Measurements from ENCODE around the gene ADAMTSL5.
"Not testable (repeated sequence)": the region's sequence is repeated elsewhere in the genome, so short reads cannot be mapped to it uniquely, and the experiment has no call there.

ADAMTSL5 gene

GRCh38 chr19:1478934-1479707 lies 33.7 kb downstream of the ADAMTSL5 start, which contains the start of gene C19orf25:
TSS of gene C19orf25 (minus strand) at chr19:1479215. CDS start at chr19:1478903, 312 bp downstream.
- DNase-seq (ENCODE audit: low spot score) = peak; percentile 94

- DNase-seq (ENCODE audit: low spot score) = not testable (repeated sequence)
Measured at GRCh38 chr19:1477056-1477455, 35.8 kb downstream of the ADAMTSL5 start.

- DNase-seq (ENCODE audit: low spot score) = no peak
Measured at GRCh38 chr19:1475751-1476437, 36.9 kb downstream of the ADAMTSL5 start.

GRCh38 chr19:1474765-1475351 lies 38.0 kb downstream of the ADAMTSL5 start:
- DNase-seq (ENCODE audit: low spot score) = no peak

GRCh38 chr19:1474011-1474764 lies 38.6 kb downstream of the ADAMTSL5 start:
- DNase-seq (ENCODE audit: low spot score) = no peak

GRCh38 chr19:1473085-1473851 lies 39.6 kb downstream of the ADAMTSL5 start:
- DNase-seq (ENCODE audit: low spot score) = no peak

GRCh38 chr19:1472231-1473084 lies 40.4 kb downstream of the ADAMTSL5 start:
- DNase-seq (ENCODE audit: low spot score) = no peak

GRCh38 chr19:1471515-1472160 lies 41.2 kb downstream of the ADAMTSL5 start:
- DNase-seq (ENCODE audit: low spot score) = no peak

- DNase-seq (ENCODE audit: low spot score) = no peak
Measured at GRCh38 chr19:1471010-1471514, 41.8 kb downstream of the ADAMTSL5 start.

GRCh38 chr19:1470305-1471009 lies 42.4 kb downstream of the ADAMTSL5 start:
- no peak for DNase-seq (ENCODE audit: low spot score)

GRCh38 chr19:1470055-1470304 lies 42.8 kb downstream of the ADAMTSL5 start:
- DNase-seq (ENCODE audit: low spot score) = no peak

- DNase-seq (ENCODE audit: low spot score) = no peak
Measured at GRCh38 chr19:1469255-1470054, 43.4 kb downstream of the ADAMTSL5 start.

- no peak for DNase-seq (ENCODE audit: low spot score)
Measured at GRCh38 chr19:1468821-1469254, 44.0 kb downstream of the ADAMTSL5 start.

GRCh38 chr19:1468274-1468820 lies 44.5 kb downstream of the ADAMTSL5 start:
- no peak for DNase-seq (ENCODE audit: low spot score)

GRCh38 chr19:1467490-1468273 lies 45.1 kb downstream of the ADAMTSL5 start:
- DNase-seq (ENCODE audit: low spot score) = no peak

GRCh38 chr19:1467215-1467489 lies 45.7 kb downstream of the ADAMTSL5 start:
- DNase-seq (ENCODE audit: low spot score) = no peak

GRCh38 chr19:1466461-1467214 lies 46.2 kb downstream of the ADAMTSL5 start:
- no peak for DNase-seq (ENCODE audit: low spot score)
